ENCODE results near the gene TANC2. TPM values are rescaled to one million over a fixed set of nuclear protein-coding genes. Genes with fewer than 3 reads are reported as not detected.
A peak's percentile ranks its signal among the peaks of the same experiment; 100 is the strongest.

TANC2 gene
- total and polyA plus RNA-seq, 10 donors = 0.47 to 35.8 (median 19.0) TPM

DNA sequence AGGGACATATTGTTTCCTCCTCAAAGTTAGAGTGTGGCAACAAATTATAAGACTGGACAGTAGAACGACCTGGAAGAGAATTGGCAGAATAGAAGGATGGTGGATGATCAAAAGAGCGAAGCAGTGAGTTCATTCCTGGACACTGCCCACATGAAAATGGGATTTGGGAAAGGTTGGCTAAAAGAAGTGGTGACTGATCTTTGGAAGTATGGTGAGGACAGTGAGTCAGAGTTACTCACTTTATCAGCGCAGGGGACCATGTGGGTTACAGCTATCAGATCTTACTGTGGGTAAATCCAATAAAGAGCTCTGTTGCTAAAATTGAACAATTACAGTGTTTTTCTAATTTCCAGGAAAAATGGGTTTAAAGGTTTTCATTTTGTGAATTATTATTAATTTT is 2.7 kb upstream of the TANC2 start:
- no peak for TF ChIP-seq CTCF (IDR thresholded peaks at IDR 0.05 in 8 of 11, conservative IDR thresholded peaks at IDR 0.05 in 3 of 11)
- TF ChIP-seq POLR2AphosphoS5 (IDR thresholded peaks at IDR 0.05) = no peak
- TF ChIP-seq POLR2A (IDR thresholded peaks at IDR 0.05) = no peak
- Histone ChIP-seq H3K4me1 (peaks cover 9 to 26% (median 21%) of the 10 kb centered on the region in 6 donors), H3K36me3 (no peaks in the 10 kb centered on the region), H3K9me3 (no peaks in the 10 kb centered on the region), H3K27me3 (replicated peaks in 1 of 7) (peaks cover 0 to 8% (median 0%) of the 10 kb centered on the region in 7 donors), H3K27ac (no peak overlapping the region), H3K4me3 (no peak overlapping the region)
- DNase-seq = no peak
- intact Hi-C loops (cut with DNase I; ENCODE audit: low total_unique reads) = no loop called here
- 70 to 89% (median 77%) methylated on average over 3 of the region's 3 CpGs for WGBS, 5 donors

- DNase-seq = no peak
- no peak overlapping the region for H3K4me3 ChIP-seq
- intact Hi-C loops (cut with DNase I; ENCODE audit: low total_unique reads) = no loop called here
- H3K27ac ChIP-seq = no peak overlapping the region
- peaks cover 9 to 35% (median 26%) of the 10 kb centered on the region in 6 donors for H3K4me1 ChIP-seq
- TF ChIP-seq CTCF (IDR thresholded peaks at IDR 0.05 in 8 of 11, conservative IDR thresholded peaks at IDR 0.05 in 3 of 11) = no peak
- no peak for TF ChIP-seq POLR2AphosphoS5 (IDR thresholded peaks at IDR 0.05)
- TF ChIP-seq POLR2A (IDR thresholded peaks at IDR 0.05) = no peak
- peaks cover 0 to 8% (median 0%) of the 10 kb centered on the region in 7 donors for H3K27me3 ChIP-seq (replicated peaks in 1 of 7)
- no peaks in the 10 kb centered on the region for H3K9me3 ChIP-seq
- H3K36me3 ChIP-seq = no peaks in the 10 kb centered on the region
- 84 to 96% (median 86%) methylated on average over 4 of the region's 4 CpGs for WGBS, 5 donors
These were observed 1.5 kb upstream of the TANC2 start for GRCh38 chr17:62964506-62964905.

GRCh38 chr17:62965174-62965685 is 805 bp upstream of the TANC2 start:
- peaks cover 9 to 35% (median 26%) of the 10 kb centered on the region in 6 donors for H3K4me1 ChIP-seq
- H3K4me3 ChIP-seq = peak overlapping the region in 6 of 8 donors; percentile 51 to 86 (median 71)
- H3K36me3 ChIP-seq = no peaks in the 10 kb centered on the region
- intact Hi-C loops (cut with DNase I; ENCODE audit: low total_unique reads) = no loop called here
- 71 to 86% (median 75%) methylated on average over 19 of the region's 19 CpGs for WGBS, 5 donors
- H3K9me3 ChIP-seq = no peaks in the 10 kb centered on the region
- H3K27ac ChIP-seq = peak overlapping the region; percentile 67 to 93 (median 81)
- TF ChIP-seq POLR2A (IDR thresholded peaks at IDR 0.05) (no peak), POLR2AphosphoS5 (IDR thresholded peaks at IDR 0.05) (no peak), CTCF (IDR thresholded peaks at IDR 0.05 in 8 of 11, conservative IDR thresholded peaks at IDR 0.05 in 3 of 11) (no peak)
- H3K27me3 ChIP-seq (replicated peaks in 1 of 7) = peaks cover 0 to 8% (median 0%) of the 10 kb centered on the region in 7 donors
- DNase-seq = no peak

- DNase-seq = peak; percentile 93
- peak overlapping the region; percentile 55 to 93 (median 84) for H3K27ac ChIP-seq
- intact Hi-C loops (cut with DNase I; ENCODE audit: low total_unique reads) = no loop called here
These were observed 580 bp downstream of the TANC2 start for GRCh38 chr17:62966426-62967204.

More at GRCh38 chr17:62966426-62967204, 580 bp downstream of the TANC2 start:
- no peak for TF ChIP-seq CTCF (IDR thresholded peaks at IDR 0.05 in 8 of 11, conservative IDR thresholded peaks at IDR 0.05 in 3 of 11)
- TF ChIP-seq POLR2A (IDR thresholded peaks at IDR 0.05) = no peak
- TF ChIP-seq POLR2AphosphoS5 (IDR thresholded peaks at IDR 0.05) = no peak
- H3K36me3 ChIP-seq = no peaks in the 10 kb centered on the region
- peaks cover 9 to 35% (median 26%) of the 10 kb centered on the region in 6 donors for H3K4me1 ChIP-seq
- H3K27me3 ChIP-seq (replicated peaks in 1 of 7) = peaks cover 0 to 8% (median 0%) of the 10 kb centered on the region in 7 donors
- peak overlapping the region; percentile 53 to 86 (median 70) for H3K4me3 ChIP-seq
- WGBS, 5 donors = 0 to 3% (median 1%) methylated on average over 31 to 80 of the region's 80 CpGs
- no peaks in the 10 kb centered on the region for H3K9me3 ChIP-seq

All from spleen (tissue), 11 donors.